ENCODE results near the gene SDK2. TPM values are rescaled to one million over a fixed set of nuclear protein-coding genes. Genes with fewer than 3 reads are reported as not detected.

The SDK2 gene
- total and polyA plus RNA-seq, 2 donors from 2014 or later: 0.37 to 2.4 TPM

GRCh38 chr17:73394512-73395450 is 249.5 kb downstream of the SDK2 start:
- H3K4me1 ChIP-seq (ENCODE audit: control insufficient read depth in 2 of 3, insufficient read depth in 2 of 3, low read depth in 1 of 3, low read length in 3 of 3): peaks cover 0 to 2% (median 0%) of the 10 kb centered on the region in 3 donors
- peak in 3 of 5 donors; percentile 43 to 64 (median 47) for DNase-seq
- no peaks in the 10 kb centered on the region for H3K27me3 ChIP-seq (ENCODE audit: control insufficient read depth, insufficient read depth, low read length)
- no peak overlapping the region for H3K9ac ChIP-seq (ENCODE audit: low read length in 3 of 3)
- intact Hi-C loops (cut with DNase I): no loop called here
- no peaks in the 10 kb centered on the region for H3K36me3 ChIP-seq (ENCODE audit: control insufficient read depth in 2 of 3, insufficient read depth in 3 of 3, low read length in 3 of 3)
- no peak overlapping the region for H3K4me3 ChIP-seq (ENCODE audit: low read length in 3 of 3)
- no peak for TF ChIP-seq CTCF (IDR thresholded peaks at IDR 0.05; ENCODE audit: borderline replicate concordance, extremely low read depth, insufficient read depth)
- no peak for FAIRE-seq
- H3K27ac ChIP-seq (ENCODE audit: low read depth in 2 of 2, low read length in 2 of 2): no peak overlapping the region
- H3K9me3 ChIP-seq (ENCODE audit: control insufficient read depth in 2 of 3, insufficient read depth in 1 of 3, low read length in 3 of 3): no peaks in the 10 kb centered on the region

GRCh38 chr17:73393962-73394361 is 250.3 kb downstream of the SDK2 start:
- Histone ChIP-seq H3K27me3 (ENCODE audit: control insufficient read depth, insufficient read depth, low read length) (no peaks in the 10 kb centered on the region), H3K4me1 (ENCODE audit: control insufficient read depth in 2 of 3, insufficient read depth in 2 of 3, low read depth in 1 of 3, low read length in 3 of 3) (peaks cover 0 to 2% (median 0%) of the 10 kb centered on the region in 3 donors), H3K36me3 (ENCODE audit: control insufficient read depth in 2 of 3, insufficient read depth in 3 of 3, low read length in 3 of 3) (no peaks in the 10 kb centered on the region), H3K9ac (ENCODE audit: low read length in 3 of 3) (no peak overlapping the region), H3K9me3 (ENCODE audit: control insufficient read depth in 2 of 3, insufficient read depth in 1 of 3, low read length in 3 of 3) (no peaks in the 10 kb centered on the region), H3K4me3 (ENCODE audit: low read length in 3 of 3) (no peak overlapping the region), H3K27ac (ENCODE audit: low read depth in 2 of 2, low read length in 2 of 2) (no peak overlapping the region)
- FAIRE-seq (no peak), DNase-seq (no peak)
- no peak for TF ChIP-seq CTCF (IDR thresholded peaks at IDR 0.05; ENCODE audit: borderline replicate concordance, extremely low read depth, insufficient read depth)
- intact Hi-C loops (cut with DNase I): no loop called here

GRCh38 chr17:73393381-73393780 is 250.9 kb downstream of the SDK2 start:
- no peak for DNase-seq
- Histone ChIP-seq H3K27me3 (ENCODE audit: control insufficient read depth, insufficient read depth, low read length) (no peaks in the 10 kb centered on the region), H3K36me3 (ENCODE audit: control insufficient read depth in 2 of 3, insufficient read depth in 3 of 3, low read length in 3 of 3) (no peaks in the 10 kb centered on the region), H3K4me3 (ENCODE audit: low read length in 3 of 3) (no peak overlapping the region), H3K27ac (ENCODE audit: low read depth in 2 of 2, low read length in 2 of 2) (no peak overlapping the region), H3K9ac (ENCODE audit: low read length in 3 of 3) (no peak overlapping the region), H3K4me1 (ENCODE audit: control insufficient read depth in 2 of 3, insufficient read depth in 2 of 3, low read depth in 1 of 3, low read length in 3 of 3) (peaks cover 0 to 2% (median 0%) of the 10 kb centered on the region in 3 donors), H3K9me3 (ENCODE audit: control insufficient read depth in 2 of 3, insufficient read depth in 1 of 3, low read length in 3 of 3) (no peaks in the 10 kb centered on the region)
- no peak for FAIRE-seq
- TF ChIP-seq CTCF (IDR thresholded peaks at IDR 0.05; ENCODE audit: borderline replicate concordance, extremely low read depth, insufficient read depth): no peak
- intact Hi-C loops (cut with DNase I): no loop called here

Measured in kidney (tissue), 14 donors.